PFSK-1 (cell line): ENCODE results near the gene SERPINB1.

Experiments used
- REST ChIP-seq, 2 experiments: IDR thresholded peaks; 2 replicates each; pipeline versions ENCODE4 v1.6.1 to v1.8.0; 2011 to 2012; ENCODE audit warnings: low read depth in 2 of 2, low read length in 2 of 2, control low read depth in 1 of 2, inconsistent platforms in 1 of 2, mild to moderate bottlenecking in 1 of 2, moderate library complexity in 1 of 2; ENCODE audit not compliant: insufficient read depth in 1 of 2
- SIN3A ChIP-seq: IDR thresholded peaks from 2 replicates; pipeline ENCODE4 v1.6.1; 2012; ENCODE audit warnings: mild to moderate bottlenecking, low read length, moderate library complexity, borderline replicate concordance; ENCODE audit not compliant: insufficient read depth

- TF ChIP-seq REST (IDR thresholded peaks at IDR 0.05; ENCODE audit: insufficient read depth in 1 of 2, low read depth in 2 of 2, low read length in 2 of 2) (no peak), SIN3A (no peak)
These were observed 22.5 kb downstream of the SERPINB1 start for GRCh38 chr6:2819115-2819514.
